ENCODE measurements around the gene SEC23IP.

GRCh38 chr10:119878524-119878923, 14.0 kb upstream of the SEC23IP start:
- TF ChIP-seq OVOL3 (tag by site-specific recombination; IDR thresholded peaks at IDR 0.05) (no peak), CTCF (tag by site-specific recombination; IDR thresholded peaks at IDR 0.05) (no peak)
- TF ChIP-seq, protein P1, sequence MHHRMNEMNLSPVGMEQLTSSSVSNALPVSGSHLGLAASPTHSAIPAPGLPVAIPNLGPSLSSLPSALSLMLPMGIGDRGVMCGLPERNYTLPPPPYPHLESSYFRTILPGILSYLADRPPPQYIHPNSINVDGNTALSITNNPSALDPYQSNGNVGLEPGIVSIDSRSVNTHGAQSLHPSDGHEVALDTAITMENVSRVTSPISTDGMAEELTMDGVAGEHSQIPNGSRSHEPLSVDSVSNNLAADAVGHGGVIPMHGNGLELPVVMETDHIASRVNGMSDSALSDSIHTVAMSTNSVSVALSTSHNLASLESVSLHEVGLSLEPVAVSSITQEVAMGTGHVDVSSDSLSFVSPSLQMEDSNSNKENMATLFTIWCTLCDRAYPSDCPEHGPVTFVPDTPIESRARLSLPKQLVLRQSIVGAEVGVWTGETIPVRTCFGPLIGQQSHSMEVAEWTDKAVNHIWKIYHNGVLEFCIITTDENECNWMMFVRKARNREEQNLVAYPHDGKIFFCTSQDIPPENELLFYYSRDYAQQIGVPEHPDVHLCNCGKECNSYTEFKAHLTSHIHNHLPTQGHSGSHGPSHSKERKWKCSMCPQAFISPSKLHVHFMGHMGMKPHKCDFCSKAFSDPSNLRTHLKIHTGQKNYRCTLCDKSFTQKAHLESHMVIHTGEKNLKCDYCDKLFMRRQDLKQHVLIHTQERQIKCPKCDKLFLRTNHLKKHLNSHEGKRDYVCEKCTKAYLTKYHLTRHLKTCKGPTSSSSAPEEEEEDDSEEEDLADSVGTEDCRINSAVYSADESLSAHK (tag by site-specific recombination; IDR thresholded peaks at IDR 0.05), result no peak
